Esophagus muscularis mucosa (tissue), 4 donors: Measurements from ENCODE around the gene CYYR1.

ENCODE experiments used
- CTCF ChIP-seq, 3 experiments: fragments of 200-600 bp in 2 of 3; fragments of 450-650 bp in 1 of 3; sonication (generic) in 2 of 3; IDR thresholded peaks; one replicate each; pipeline ENCODE4 v1.5.1; 2017 to 2019; ENCODE audit warnings: antibody characterized with exemption in 3 of 3, mild to moderate bottlenecking in 2 of 3, moderate library complexity in 1 of 3
- EP300 ChIP-seq: sonication (generic); formaldehyde crosslinking; IDR thresholded peaks from one replicate; pipeline ENCODE4 v1.6.1; 2017; ENCODE audit warnings: antibody characterized with exemption
- POLR2A ChIP-seq: fragments of 450-650 bp; IDR thresholded peaks from one replicate; pipeline ENCODE4 v1.6.1; 2017; ENCODE audit warnings: antibody characterized with exemption, moderate library complexity, mild to moderate bottlenecking, low read depth
- POLR2AphosphoS5 ChIP-seq, 2 donors: sonication (generic); formaldehyde crosslinking; IDR thresholded peaks; one replicate each; pipeline ENCODE4 v1.6.1; 2017; ENCODE audit warnings: antibody characterized with exemption in 2 of 2

DNA sequence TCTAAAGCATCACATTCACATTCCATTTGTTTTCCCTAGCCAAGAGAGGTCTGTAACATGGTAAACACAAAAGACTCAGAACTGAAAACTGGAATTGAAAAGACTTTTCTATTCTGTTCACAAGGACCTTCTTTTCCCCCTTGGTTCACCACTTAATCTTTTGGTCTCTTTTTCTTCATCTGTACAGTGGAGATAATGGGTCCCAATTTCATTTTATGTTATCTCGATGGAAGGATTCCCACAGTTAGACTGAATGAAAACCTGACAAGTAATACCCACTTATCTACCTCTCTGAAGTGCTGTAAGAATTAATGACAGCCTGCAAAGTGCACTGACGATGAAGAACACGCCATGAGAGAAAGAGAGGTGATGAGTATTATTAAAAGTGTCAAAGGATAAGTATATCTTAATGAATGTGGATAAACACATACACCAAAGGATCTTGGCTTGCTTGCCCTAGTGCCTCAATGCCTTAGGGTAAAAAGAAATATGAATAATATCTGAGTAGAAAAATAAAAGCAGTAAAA is 71.5 kb downstream of the CYYR1 start:
- no peak for TF ChIP-seq CTCF (IDR thresholded peaks at IDR 0.05)
- no peak for TF ChIP-seq POLR2A
- no peak for TF ChIP-seq POLR2AphosphoS5 (IDR thresholded peaks at IDR 0.05)
- TF ChIP-seq EP300 = no peak
